Neural crest cell (in vitro differentiated cells): ENCODE results near the gene CAVIN1. TPM values are rescaled to one million over a fixed set of nuclear protein-coding genes. Genes with fewer than 3 reads are reported as not detected.

ENCODE experiments used
- DNase-seq: peaks from one replicate; pipeline ENCODE4 v3.0.0; 2021; ENCODE audit warnings: low read depth, mixed read lengths, low spot score
- H3K27ac Mint-ChIP-seq: one replicate; pipeline ENCODE4 v1.8.0; 2021; ENCODE audit warnings: mild to moderate bottlenecking, mixed read lengths; ENCODE audit not compliant: unreplicated experiment
- H3K27me3 Mint-ChIP-seq: 2 replicates; pipeline ENCODE4 v1.8.0; 2021; ENCODE audit warnings: low read depth, mild to moderate bottlenecking, mixed read lengths
- H3K36me3 Mint-ChIP-seq: 2 replicates; pipeline ENCODE4 v1.8.0; 2021; ENCODE audit warnings: low read depth, mild to moderate bottlenecking, mixed read lengths
- H3K4me1 Mint-ChIP-seq: 2 replicates; pipeline ENCODE4 v1.8.0; 2021; ENCODE audit warnings: mixed read lengths
- H3K4me3 Mint-ChIP-seq: one replicate; pipeline ENCODE4 v1.8.0; 2021; ENCODE audit warnings: mild to moderate bottlenecking, mixed read lengths
- H3K9me3 Mint-ChIP-seq: 2 replicates; pipeline ENCODE4 v1.8.0; 2021; ENCODE audit warnings: mixed read lengths
- total RNA-seq: library from RNA; stranded (reverse); gene quantifications from 2 replicates; pipeline ENCODE4 v1.2.1, GENCODE V29; 2021
- TF ChIP-seq, protein P1 (sequence below): fragments of 200-600 bp; sonication (generic); conservative IDR thresholded peaks from 2 replicates; pipeline ENCODE4 v1.5.0; 2021; ENCODE audit warnings: antibody characterized with exemption, mild to moderate bottlenecking

Gene CAVIN1
- total RNA-seq, 1 donor from 2014 or later, result 0.09 TPM

DNA sequence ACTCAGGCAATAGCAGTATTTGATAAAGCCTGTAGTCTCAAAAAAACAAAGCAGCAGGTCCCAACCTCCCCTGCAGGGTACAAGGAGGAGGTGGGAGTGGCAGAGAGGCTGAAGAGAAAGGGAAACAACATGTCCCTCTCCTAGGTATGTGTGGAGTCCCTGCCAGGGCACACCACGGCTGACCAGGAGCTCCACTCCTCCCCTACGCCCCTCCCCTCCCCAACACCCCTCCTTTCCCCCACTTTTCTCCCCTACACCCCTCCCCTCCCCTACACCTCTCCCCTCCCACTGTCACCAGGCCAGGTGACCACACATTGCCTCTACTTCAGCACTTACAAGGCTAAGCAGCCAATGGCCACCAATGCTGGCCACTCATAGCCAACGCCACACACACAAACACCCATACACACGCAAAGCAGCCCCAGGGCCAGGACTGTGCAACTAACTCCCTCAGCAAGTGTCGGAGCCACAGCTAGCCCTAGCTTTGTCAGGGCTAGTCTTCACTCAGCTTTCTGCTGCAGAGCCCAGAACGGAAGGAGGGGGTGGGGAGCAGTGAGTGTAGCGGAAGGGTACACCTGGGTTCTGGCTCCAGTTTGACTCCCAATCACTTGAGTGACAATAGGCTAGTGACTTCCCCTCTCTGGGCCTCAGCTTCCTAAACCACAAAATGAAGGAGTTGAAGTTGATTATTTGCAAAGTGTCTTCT lies 8.2 kb downstream of the CAVIN1 start:
- Mint-ChIP-seq H3K9me3 (no peaks in the 10 kb centered on the region), H3K4me1 (peaks cover 3% of the 10 kb centered on the region), H3K27me3 (peaks cover 18% of the 10 kb centered on the region), H3K4me3 (no peak overlapping the region), H3K36me3 (no peaks in the 10 kb centered on the region), H3K27ac (no peak overlapping the region)
- DNase-seq, result no peak
- TF ChIP-seq, protein P1, sequence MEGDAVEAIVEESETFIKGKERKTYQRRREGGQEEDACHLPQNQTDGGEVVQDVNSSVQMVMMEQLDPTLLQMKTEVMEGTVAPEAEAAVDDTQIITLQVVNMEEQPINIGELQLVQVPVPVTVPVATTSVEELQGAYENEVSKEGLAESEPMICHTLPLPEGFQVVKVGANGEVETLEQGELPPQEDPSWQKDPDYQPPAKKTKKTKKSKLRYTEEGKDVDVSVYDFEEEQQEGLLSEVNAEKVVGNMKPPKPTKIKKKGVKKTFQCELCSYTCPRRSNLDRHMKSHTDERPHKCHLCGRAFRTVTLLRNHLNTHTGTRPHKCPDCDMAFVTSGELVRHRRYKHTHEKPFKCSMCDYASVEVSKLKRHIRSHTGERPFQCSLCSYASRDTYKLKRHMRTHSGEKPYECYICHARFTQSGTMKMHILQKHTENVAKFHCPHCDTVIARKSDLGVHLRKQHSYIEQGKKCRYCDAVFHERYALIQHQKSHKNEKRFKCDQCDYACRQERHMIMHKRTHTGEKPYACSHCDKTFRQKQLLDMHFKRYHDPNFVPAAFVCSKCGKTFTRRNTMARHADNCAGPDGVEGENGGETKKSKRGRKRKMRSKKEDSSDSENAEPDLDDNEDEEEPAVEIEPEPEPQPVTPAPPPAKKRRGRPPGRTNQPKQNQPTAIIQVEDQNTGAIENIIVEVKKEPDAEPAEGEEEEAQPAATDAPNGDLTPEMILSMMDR, result no peak

DNA sequence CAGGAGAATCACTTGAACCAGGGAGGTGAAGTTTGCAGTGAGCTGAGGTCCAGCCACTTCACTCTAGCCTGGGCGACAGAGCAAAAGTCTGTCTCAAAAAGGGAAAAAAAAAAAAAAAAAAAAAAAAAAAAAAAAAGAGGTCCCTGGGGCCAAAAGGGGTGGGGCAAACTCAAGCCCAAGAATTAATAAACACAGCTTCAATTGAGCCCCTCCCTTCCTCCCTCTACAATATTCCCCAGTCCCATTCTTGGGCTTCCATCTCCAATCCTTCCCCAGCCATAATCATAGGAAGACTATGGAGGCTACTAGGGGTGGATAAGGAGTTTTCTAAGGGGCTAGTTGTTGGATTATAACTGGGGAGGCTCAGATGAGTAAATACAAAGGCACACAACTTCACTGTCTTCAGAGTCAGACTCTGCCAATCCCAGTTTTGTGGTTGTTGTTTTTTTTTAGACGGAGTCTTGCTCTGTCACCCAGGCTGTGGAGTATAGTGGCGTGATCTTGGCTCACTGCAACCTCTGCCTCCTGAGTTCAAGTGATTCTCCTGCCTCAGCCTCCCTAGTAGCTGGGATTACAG lies 9.5 kb downstream of the CAVIN1 start:
- TF ChIP-seq, protein P1, result no peak
- Mint-ChIP-seq H3K27me3 (peaks cover 11% of the 10 kb centered on the region), H3K4me1 (peaks cover 3% of the 10 kb centered on the region), H3K27ac (no peak overlapping the region), H3K4me3 (no peak overlapping the region), H3K9me3 (no peaks in the 10 kb centered on the region), H3K36me3 (no peaks in the 10 kb centered on the region)
- no peak for DNase-seq

DNA sequence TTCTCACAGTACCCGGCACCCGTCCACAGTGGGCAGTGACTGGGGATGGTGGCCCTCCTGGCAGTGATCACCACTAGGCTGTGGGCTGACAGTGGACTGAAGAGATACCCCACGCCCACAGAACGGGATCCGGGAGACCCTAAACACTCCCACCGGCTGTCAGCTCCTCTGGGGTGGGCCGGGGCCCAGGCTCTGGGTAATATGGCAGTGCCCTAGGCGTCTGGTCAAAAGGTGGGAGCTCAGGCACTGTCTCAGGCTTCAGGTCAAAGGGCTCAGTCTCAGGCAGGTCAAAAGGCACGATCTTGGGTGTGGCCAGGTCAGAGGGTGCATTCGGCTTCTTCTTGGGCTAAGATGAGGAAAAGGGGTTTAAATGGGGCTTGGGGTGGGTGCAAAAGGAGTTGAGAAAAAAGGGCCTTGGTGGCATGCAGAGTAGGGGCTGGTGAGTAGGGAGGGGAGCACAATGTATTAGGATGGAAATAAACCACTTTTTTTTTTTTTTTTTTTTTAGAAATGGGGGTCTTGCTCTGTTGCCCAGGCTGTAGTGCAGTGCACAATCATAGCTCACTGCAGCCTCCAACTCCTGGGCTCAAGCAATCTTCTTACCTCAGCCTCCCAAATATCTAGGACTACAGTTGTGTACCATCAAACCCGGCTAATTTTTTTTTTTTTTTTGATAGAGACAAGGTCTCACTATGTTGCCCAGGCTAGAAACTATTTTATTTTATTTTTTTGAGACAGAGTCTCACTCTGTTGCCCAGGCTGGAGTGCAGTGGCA lies 11.0 kb downstream of the CAVIN1 start:
- H3K4me3 Mint-ChIP-seq, result no peak overlapping the region
- H3K9me3 Mint-ChIP-seq, result no peaks in the 10 kb centered on the region
- H3K4me1 Mint-ChIP-seq, result peaks cover 16% of the 10 kb centered on the region
- H3K27me3 Mint-ChIP-seq, result peaks cover 3% of the 10 kb centered on the region
- H3K27ac Mint-ChIP-seq, result no peak overlapping the region
- TF ChIP-seq, protein P1, result no peak
- DNase-seq, result no peak
- no peaks in the 10 kb centered on the region for H3K36me3 Mint-ChIP-seq

DNA sequence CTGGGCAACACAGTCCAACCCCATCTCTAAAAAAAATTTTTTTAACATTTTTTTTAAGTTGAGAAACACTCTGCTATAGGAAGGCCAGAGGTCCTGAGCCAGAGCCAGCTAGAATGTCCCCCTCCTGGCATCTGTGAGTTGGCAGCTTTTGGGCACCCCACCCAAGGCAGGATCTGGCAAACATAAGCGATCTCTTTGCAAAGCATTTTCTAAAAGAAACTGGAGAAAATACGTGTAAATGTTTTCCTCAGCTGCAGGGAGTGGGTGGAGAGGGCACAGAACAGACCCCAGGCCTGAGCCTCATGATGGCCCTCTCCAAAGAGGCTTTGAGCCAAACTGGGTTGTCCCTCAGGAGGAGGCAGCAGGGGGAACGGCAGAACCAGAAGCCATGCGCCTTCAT lies 11.7 kb downstream of the CAVIN1 start:
- H3K27me3 Mint-ChIP-seq, result peaks cover 3% of the 10 kb centered on the region
- DNase-seq, result no peak
- peaks cover 16% of the 10 kb centered on the region for H3K4me1 Mint-ChIP-seq
- H3K27ac Mint-ChIP-seq, result no peak overlapping the region
- TF ChIP-seq, protein P1, result no peak
- H3K36me3 Mint-ChIP-seq, result no peaks in the 10 kb centered on the region
- no peaks in the 10 kb centered on the region for H3K9me3 Mint-ChIP-seq
- no peak overlapping the region for H3K4me3 Mint-ChIP-seq

DNA sequence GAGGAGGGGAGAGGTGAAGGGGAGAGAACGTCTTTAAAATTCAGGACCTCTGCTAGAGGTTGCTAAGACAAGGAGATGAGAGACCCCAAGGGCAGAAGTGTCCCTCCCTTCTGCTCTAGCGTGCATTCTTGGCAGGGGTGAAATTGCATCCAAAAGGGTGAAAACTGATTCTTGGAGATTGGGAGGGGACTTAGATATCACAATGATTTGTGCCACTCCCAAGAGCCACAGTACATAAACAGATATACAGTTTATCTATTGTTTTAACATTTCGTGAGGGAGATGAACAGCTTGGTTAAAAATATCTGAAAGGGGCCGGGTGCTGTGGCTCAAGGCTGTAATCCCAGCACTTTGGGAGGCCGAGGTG lies 12.8 kb downstream of the CAVIN1 start:
- no peak overlapping the region for H3K4me3 Mint-ChIP-seq
- TF ChIP-seq, protein P1, result no peak
- no peak overlapping the region for H3K27ac Mint-ChIP-seq
- H3K4me1 Mint-ChIP-seq, result peaks cover 19% of the 10 kb centered on the region
- H3K27me3 Mint-ChIP-seq, result no peaks in the 10 kb centered on the region
- DNase-seq, result no peak
- H3K9me3 Mint-ChIP-seq, result no peaks in the 10 kb centered on the region
- H3K36me3 Mint-ChIP-seq, result no peaks in the 10 kb centered on the region
